CD4-positive, alpha-beta T cell treated with Interferon gamma for 1 hour (primary cell): ENCODE measurements around the gene POC1B.

ENCODE experiments used
- DNase-seq: peaks from one replicate; pipeline ENCODE4 v3.0.0-alpha.2; 2020

POC1B gene

DNA sequence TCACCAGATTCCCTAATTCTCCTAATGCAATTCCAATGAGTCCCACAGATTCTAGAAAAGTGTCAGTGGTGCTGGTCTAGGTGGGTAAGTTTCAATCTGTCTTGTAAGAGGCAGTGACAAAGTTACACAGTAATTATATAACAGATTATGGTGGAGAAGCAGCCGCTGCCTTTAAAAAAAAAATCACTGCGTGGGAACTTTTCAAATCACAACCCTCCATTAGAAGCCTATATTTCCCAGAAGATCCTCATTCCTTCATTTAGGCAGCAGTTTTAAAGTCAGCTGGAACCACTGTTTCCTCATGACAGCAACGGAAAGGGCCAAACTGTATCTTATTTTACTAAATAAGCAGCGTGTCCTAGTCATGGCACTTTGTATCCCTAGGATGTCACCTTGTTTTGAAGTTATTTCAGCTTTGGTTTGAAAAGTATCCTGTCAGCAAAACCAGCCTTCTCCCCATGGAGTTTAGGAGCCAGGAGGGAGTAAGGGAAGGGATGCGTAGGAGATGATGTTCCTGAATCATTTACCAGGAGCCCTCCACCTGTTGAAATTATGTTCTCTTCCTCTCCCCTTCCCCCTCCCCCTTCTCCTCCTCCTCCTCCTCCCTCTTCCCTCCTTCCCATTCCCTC is 145.9 kb downstream of the POC1B start:
- DNase-seq, result no peak

DNA sequence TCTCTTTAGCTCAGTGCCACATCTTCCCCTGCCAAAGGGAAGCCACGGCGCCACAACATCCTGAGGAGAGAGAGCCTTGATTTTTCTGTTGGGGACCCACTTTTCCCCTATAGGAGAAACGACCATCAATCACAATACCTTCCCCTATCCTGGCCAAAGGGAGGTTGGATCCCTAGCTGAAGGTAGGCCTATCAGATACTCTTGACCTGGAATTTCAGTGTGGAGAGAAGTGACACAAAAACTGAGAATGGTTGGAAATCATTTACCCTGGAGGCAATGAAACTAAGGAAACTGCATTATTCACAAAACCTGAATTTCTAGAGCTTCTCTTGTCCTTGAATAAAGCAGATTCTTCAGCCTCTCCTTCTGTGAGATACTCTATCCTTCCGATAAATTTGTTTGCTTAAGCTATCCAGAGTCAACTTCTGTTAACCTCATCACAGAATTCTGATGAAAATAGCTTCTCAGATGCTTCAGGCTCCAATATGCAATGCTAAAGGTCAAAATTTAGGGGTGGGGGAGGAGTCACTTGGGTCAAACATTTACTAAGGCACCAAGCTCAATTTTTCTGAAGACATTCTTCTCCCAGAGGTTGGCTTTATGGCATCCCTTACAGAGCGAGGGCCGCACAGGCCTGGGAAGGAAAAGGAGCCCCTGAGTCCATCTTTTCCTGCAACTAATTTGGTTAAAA is 146.6 kb downstream of the POC1B start:
- no peak for DNase-seq

GRCh38 chr12:89376844-89377243 is 149.0 kb downstream of the POC1B start:
- no peak for DNase-seq

GRCh38 chr12:89376202-89376529 is 149.7 kb downstream of the POC1B start:
- no peak for DNase-seq

GRCh38 chr12:89373763-89374572 is 151.9 kb downstream of the POC1B start:
- DNase-seq, result no peak

DNA sequence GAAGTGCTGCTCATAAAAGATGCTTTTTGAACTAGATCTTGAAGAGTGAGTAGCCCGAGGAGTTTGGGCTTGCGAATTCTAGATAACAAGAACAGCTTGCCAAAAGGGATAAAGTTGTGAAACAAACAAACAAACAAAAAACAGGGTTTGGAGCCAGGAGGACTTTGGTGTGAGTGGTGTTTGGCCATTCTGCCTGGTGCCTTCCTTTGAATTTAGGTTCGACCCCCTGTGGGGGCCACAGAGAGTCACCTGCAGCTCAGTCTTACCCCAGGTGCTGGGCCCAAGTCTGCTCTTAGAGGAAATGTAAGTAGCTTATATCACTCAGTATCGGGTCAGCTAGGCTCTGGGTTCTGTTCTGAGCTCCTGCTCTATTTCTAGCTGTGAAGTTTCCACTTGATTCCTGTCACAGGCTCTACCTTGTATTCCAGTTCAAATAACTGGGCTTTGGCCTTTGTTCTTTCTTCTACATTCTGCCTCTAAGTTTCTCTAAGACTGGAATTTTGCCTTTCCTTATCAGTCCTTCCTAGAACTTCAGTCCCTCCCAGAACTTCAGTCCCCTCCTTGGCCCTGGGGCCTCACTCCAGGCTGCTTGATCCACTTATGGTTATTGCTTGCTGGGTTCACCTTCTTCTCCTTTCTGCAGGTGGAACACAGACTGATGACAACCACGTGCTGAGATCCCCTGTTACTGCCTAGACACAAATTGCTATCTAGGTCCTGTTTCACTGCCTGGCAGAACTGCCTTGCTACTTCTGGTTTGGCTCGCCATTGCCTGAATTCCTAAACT is 153.1 kb downstream of the POC1B start:
- DNase-seq, result no peak

GRCh38 chr12:89370850-89371249 is 155.0 kb downstream of the POC1B start:
- DNase-seq, result no peak

GRCh38 chr12:89370421-89370831 is 155.4 kb downstream of the POC1B start:
- no peak for DNase-seq
